ENCODE measurements around the gene RFT1. TPM values are rescaled to one million over a fixed set of nuclear protein-coding genes. Genes with fewer than 3 reads are reported as not detected.

Gene RFT1
- total RNA-seq, 1 experiment from 2014 or later = 33.6 TPM

DNA sequence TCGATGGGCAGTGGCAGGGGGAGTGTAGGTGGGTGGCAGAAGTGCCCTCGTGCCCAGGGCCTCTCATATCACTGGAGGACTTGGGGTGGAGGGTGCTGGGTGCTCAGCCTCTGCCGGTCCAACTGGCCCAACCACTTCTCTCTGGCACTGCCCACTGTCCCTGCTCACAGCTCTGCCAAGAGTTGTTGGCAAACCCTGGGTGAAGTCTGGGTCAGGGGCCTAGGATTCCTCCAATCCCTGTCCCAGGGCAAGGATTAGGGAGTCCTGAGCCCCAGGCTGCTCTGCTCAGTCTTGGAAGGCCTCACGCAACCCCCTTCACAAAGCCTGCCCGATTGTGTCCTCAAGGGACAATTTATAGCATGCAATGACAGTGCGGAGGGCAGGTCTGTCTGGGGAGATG lies 25.5 kb upstream of the RFT1 start:
- TF ChIP-seq SP1 (IDR thresholded peaks at IDR 0.05; ENCODE audit: low read depth) (peak; percentile 62), CEBPB (IDR thresholded peaks at IDR 0.05; ENCODE audit: low read depth) (no peak)
- RAD21 ChIA-PET (ENCODE audit: low non-redundant PET in 1 of 2, low total read pairs in 2 of 2, uncharacterized antibody in 2 of 2, unreplicated experiment in 2 of 2) = no interaction called here
- no TSS peak for BruUV-seq (replicated peaks)
- Histone ChIP-seq H3K4me1 (ENCODE audit: control insufficient read depth in 1 of 2, insufficient read depth in 2 of 2, low read length in 2 of 2) (peaks cover 41 to 54% of the 10 kb centered on the region in 2 experiments), H3K36me3 (ENCODE audit: control insufficient read depth in 1 of 2, insufficient read depth in 2 of 2, low read length in 2 of 2) (no peaks in the 10 kb centered on the region), H4K20me1 (ENCODE audit: insufficient read depth) (no peaks in the 10 kb centered on the region), H3K4me2 (ENCODE audit: low read length) (peak overlapping the region; percentile 36; the same call in 1 of the 2 replicates), H3K9me3 (ENCODE audit: control insufficient read depth in 1 of 2, insufficient read depth in 1 of 2, low read depth in 1 of 2, low read length in 2 of 2) (no peaks in the 10 kb centered on the region), H3K27ac (ENCODE audit: low read depth, low read length) (no peak overlapping the region; the same call in 1 of the 2 replicates), H3K9me2 (ENCODE audit: insufficient read depth) (no peaks in the 10 kb centered on the region), H3K4me3 (replicated peaks in 1 of 2; ENCODE audit: low read depth in 1 of 2, low read length in 2 of 2) (no peak overlapping the region), H2AFZ (ENCODE audit: low read depth, low read length, poor library complexity, severe bottlenecking) (no peak overlapping the region), H3K27me3 (ENCODE audit: insufficient read depth, low read length) (no peaks in the 10 kb centered on the region), H3K79me2 (ENCODE audit: insufficient read depth, low read length) (no peaks in the 10 kb centered on the region), H3K9ac (ENCODE audit: low read length) (no peak overlapping the region)
- DNase-seq (ENCODE audit: low read depth, low spot score) (no peak), ATAC-seq (no peak)
- intact Hi-C loops (cut with micrococcal nuclease) = no loop called here
- CTCF ChIA-PET = no interaction called here
- POLR2A ChIA-PET = no interaction called here

GRCh38 chr3:53154881-53155285 lies 24.6 kb upstream of the RFT1 start:
- no peak overlapping the region for H3K4me2 ChIP-seq (ENCODE audit: low read length)

More at GRCh38 chr3:53154881-53155285, 24.6 kb upstream of the RFT1 start:
- Histone ChIP-seq H3K4me3 (replicated peaks in 1 of 2; ENCODE audit: low read depth in 1 of 2, low read length in 2 of 2) (no peak overlapping the region), H2AFZ (ENCODE audit: low read depth, low read length, poor library complexity, severe bottlenecking) (no peak overlapping the region), H3K9me2 (ENCODE audit: insufficient read depth) (no peaks in the 10 kb centered on the region), H3K9me3 (ENCODE audit: control insufficient read depth in 1 of 2, insufficient read depth in 1 of 2, low read depth in 1 of 2, low read length in 2 of 2) (no peaks in the 10 kb centered on the region), H3K27me3 (ENCODE audit: insufficient read depth, low read length) (no peaks in the 10 kb centered on the region), H3K9ac (ENCODE audit: low read length) (no peak overlapping the region), H3K79me2 (ENCODE audit: insufficient read depth, low read length) (no peaks in the 10 kb centered on the region), H3K4me1 (ENCODE audit: control insufficient read depth in 1 of 2, insufficient read depth in 2 of 2, low read length in 2 of 2) (peaks cover 40 to 54% of the 10 kb centered on the region in 2 experiments), H4K20me1 (ENCODE audit: insufficient read depth) (no peaks in the 10 kb centered on the region), H3K36me3 (ENCODE audit: control insufficient read depth in 1 of 2, insufficient read depth in 2 of 2, low read length in 2 of 2) (no peaks in the 10 kb centered on the region), H3K27ac (ENCODE audit: low read depth, low read length) (no peak overlapping the region)
- CTCF ChIA-PET = no interaction called here
- ATAC-seq (no peak), DNase-seq (ENCODE audit: low read depth, low spot score) (no peak)
- no TSS peak for BruUV-seq (replicated peaks)
- TF ChIP-seq TCF7L2 (IDR thresholded peaks at IDR 0.05; ENCODE audit: borderline replicate concordance, extremely low read depth, insufficient read depth, insufficient read length) (no peak), POLR2A (IDR thresholded peaks at IDR 0.05; ENCODE audit: borderline replicate concordance, extremely low read depth, insufficient read depth, insufficient read length) (no peak), ZNF274 (IDR thresholded peaks at IDR 0.05; ENCODE audit: low read depth, low read length) (no peak), EZH2 (IDR thresholded peaks at IDR 0.05) (no peak), SIN3A (IDR thresholded peaks at IDR 0.05; ENCODE audit: low read depth) (no peak), CEBPB (IDR thresholded peaks at IDR 0.05; ENCODE audit: low read depth) (no peak), ATF3 (IDR thresholded peaks at IDR 0.05) (no peak), RAD21 (IDR thresholded peaks at IDR 0.05; ENCODE audit: low read depth) (no peak)
- TF ChIP-seq, protein P1, sequence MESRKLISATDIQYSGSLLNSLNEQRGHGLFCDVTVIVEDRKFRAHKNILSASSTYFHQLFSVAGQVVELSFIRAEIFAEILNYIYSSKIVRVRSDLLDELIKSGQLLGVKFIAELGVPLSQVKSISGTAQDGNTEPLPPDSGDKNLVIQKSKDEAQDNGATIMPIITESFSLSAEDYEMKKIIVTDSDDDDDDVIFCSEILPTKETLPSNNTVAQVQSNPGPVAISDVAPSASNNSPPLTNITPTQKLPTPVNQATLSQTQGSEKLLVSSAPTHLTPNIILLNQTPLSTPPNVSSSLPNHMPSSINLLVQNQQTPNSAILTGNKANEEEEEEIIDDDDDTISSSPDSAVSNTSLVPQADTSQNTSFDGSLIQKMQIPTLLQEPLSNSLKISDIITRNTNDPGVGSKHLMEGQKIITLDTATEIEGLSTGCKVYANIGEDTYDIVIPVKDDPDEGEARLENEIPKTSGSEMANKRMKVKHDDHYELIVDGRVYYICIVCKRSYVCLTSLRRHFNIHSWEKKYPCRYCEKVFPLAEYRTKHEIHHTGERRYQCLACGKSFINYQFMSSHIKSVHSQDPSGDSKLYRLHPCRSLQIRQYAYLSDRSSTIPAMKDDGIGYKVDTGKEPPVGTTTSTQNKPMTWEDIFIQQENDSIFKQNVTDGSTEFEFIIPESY (IDR thresholded peaks at IDR 0.05; ENCODE audit: extremely low read depth, insufficient replicate concordance, low read length) = no peak
- POLR2A ChIA-PET = no interaction called here
- intact Hi-C loops (cut with micrococcal nuclease) = no loop called here
- RAD21 ChIA-PET (ENCODE audit: low non-redundant PET in 1 of 2, low total read pairs in 2 of 2, uncharacterized antibody in 2 of 2, unreplicated experiment in 2 of 2) = no interaction called here
